Suppressor macrophage treated with lipopolysaccharide for 4 hours (primary cell): Measurements from ENCODE around the gene CYP11A1.
A peak's percentile ranks its signal among the peaks of the same experiment; 100 is the strongest.

Experiments
- DNase-seq: peaks from one replicate; pipeline ENCODE4 v3.0.0-alpha.2; 2020

The CYP11A1 gene

GRCh38 chr15:74367296-74367854 is at the start of gene CYP11A1:
CYP11A1 (minus strand) TSS chr15:74367646; CDS start chr15:74367585, 61 bp downstream.
- no peak for DNase-seq

GRCh38 chr15:74417225-74417624 is 49.8 kb upstream of the CYP11A1 start:
- no peak for DNase-seq

DNA sequence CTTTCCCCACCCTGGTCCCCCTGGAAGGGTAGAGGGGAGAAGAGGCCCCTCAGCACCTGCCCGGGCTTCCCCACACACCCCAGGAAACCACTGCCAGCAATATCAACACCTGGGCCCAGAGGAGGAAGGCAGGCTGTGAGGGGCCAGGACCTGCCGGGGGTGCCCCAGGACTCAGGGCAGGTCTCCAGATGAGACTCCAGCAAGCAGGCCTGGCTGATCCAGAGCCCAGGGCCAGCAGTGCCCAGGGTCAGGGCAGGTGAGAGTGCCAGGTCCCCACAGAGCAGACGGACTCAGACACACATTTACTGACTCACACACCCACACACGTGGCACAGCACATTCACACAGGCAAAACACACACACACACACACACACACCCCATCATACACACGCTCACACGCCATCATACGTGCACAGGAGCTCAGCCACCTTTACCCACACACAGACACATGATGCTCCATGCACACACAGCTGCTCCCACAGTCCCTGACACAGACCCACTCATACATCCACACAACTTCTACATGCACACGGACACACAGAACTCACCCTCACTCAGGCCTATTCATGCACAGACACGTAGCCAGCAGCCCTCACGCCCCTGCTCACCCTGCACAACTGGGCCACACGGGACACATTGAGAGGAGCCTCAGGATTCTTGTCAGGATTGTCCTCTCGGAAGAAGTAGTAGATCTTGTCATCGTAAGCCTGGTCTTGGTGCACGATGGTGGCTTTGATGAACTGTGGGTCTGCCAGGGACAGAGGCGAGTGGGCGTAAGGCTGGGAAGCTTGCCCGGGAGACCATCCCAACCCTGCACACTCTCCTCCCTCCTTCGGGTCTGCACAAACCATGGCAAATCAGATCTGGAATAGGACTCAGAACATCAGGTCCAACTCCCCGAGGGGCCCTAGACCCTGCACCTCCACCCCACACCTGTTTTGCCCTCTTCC is 48.8 kb upstream of the CYP11A1 start:
- no peak for DNase-seq

- no peak for DNase-seq
These were observed 47.3 kb upstream of the CYP11A1 start for GRCh38 chr15:74414603-74415338.

DNA sequence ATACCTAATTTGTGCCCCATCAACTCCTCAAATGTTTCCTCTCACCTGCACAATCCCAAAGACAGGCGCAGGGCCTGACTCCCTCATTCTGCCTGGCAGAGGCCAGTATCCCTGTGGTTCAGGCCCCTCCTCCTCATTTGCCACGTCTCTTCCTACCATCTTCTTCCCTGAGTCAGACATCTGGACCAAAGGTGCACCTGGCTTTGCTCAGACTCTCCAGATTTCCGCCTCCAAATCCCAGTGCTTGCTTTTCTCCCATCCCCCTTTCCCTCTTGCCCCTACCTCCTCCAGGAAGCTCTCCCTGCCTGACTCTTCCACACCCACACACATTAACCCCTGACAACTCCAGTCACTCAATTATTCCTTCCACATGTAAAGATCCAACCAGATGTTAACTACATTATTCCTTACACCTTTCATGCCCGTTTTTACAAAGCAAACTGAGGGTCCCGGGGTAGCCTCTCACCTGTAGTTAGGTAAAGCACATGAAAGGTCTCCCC is 46.7 kb upstream of the CYP11A1 start:
- DNase-seq: no peak

GRCh38 chr15:74413350-74414080 is 46.1 kb upstream of the CYP11A1 start:
- no peak for DNase-seq

DNA sequence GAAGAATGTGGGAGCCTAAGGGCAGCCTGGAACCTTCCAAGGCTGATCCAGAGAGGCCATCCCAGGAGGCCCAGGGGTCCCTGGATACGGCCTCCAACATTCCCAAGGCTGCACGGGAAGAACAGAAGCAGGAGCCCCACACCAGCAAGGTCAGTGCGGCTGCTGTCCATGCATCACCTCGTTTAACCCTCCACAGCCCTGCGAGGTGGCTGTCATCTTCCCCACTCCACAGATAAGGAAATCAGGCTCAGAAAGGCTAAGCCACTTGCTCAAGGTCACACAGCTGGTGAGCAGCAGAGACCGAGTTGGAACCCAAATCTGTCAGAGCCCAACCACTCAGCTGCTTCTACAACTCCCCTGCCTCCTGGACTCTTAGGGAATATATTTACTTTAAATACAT is 44.7 kb upstream of the CYP11A1 start:
- no peak for DNase-seq

DNA sequence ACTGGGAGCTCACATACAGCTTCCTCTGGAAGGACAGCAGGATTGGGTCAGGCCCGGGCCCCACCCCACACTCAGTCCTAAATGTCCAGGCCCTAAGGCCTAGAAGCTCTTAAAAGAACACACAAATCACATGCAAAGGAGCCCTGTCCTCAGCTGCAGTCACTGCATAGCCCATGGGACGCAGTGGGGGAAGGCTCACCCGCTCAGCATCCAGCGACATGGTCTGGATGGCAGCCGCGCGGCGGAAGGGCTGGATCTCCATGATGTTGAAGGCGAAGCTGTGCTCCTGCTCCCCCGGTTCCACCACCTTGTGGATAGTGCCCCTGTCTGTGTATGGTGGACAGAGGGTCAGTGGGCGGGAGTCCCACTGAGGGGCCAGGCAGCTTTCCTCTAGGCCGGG is 44.2 kb upstream of the CYP11A1 start:
- DNase-seq: no peak

GRCh38 chr15:74410502-74410901 is 43.1 kb upstream of the CYP11A1 start:
- no peak for DNase-seq

DNA sequence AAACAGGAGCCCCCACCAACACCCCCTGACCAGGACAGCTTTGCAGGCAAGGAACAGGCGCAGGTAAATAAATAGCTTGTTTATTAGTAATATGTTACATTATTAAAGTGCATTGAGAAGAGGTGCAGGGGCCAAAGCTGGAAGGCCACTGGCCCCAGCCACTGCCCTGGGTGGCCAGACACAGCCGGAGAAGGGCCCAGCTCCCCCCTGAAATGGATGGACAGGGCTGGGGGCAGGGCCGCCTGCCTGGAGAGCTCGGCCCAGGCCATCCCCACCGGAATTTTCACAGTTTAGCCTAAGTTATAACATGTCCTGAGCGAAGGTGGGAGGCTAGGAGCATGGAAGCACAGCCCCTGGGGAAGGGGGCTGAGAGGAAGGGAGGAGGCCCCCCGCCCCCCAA is 41.8 kb upstream of the CYP11A1 start:
- DNase-seq: no peak

- DNase-seq: no peak
These were observed 41.4 kb upstream of the CYP11A1 start for GRCh38 chr15:74408815-74409214.

DNA sequence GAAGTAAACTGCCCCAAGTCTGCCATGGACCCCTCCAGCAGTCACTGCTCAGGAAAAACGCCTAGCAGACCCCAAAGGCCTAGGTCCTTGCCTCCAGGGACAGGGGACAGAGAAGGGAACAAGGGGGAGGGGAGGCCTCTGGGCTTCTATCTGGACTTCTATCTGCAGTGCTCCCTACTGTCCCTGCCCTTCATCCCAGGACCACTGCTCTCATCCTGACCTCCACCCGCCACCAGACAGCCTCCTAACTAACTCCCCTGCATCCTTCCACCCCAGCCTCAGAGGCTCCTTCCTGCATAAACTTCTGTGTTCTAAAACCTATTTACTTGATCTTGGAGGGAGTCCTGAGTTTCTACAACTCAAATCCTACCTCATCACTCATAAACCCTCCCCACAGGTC is 40.9 kb upstream of the CYP11A1 start:
- DNase-seq: no peak

GRCh38 chr15:74406992-74407705 is 39.7 kb upstream of the CYP11A1 start:
- no peak for DNase-seq

DNA sequence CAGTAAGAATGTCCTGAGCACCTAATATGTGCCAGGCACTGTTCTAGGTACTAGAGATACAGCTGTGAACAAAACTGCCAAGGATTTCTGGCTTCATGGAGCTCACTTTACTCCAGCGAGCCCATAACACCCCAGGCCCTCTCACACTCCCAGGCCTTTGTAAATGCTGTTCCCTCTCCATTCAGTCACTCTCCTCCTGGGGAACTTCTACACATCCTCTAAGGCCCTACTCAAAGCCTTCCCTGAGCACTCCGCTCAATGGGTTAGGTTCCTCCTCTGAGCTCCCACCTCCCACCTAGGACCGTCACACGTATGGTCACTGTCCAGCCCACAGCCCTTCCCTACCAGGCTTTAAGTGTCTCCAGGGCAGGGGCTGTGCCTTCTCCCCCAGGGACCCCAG is 39.1 kb upstream of the CYP11A1 start:
- no peak for DNase-seq

GRCh38 chr15:74405823-74406222 is 38.4 kb upstream of the CYP11A1 start:
- no peak for DNase-seq

DNA sequence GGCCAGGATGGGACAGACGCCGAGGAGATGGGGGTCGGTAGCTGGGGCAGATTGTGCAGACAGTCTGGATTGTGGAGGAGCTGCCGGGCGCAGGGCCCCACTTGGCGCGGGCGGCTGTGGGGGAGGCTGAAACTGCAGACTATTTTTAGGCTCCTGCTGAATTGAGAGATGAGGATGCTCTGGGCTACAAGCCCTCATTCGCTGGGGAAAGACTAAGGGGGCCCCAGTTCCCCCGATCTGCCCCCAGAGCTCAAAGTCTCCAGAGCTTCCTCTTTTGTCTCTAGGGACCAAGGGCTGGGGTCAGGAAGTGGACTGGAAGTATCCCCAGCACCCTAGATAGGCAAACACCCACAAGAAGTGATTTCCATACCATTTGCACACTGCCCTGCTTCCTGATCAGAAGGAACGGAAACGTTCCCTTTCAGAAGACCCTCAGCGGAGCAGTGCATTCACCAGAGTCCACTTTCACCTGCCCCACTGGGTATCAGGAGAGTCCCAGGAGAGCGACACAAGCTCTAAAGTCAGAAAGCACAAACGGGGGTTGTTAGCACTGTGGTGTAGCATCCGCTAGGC is 36.6 kb upstream of the CYP11A1 start:
- no peak for DNase-seq

DNA sequence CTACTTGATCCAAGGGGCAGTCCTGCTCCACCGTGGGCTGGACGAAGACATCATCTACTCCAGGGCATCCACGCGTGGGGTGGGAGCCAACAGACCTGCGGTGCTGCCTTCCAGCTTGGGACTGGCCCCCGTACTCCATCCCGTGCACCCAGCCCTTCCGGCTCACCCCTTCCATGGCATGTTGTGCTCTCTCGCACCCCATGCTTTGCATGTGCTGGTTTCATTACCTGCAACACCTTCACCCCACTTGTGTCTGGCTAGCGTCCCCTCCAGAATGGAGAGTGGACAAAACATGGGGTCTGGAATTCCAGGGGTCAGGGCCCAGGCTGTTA is 36.1 kb upstream of the CYP11A1 start:
- DNase-seq: no peak

DNA sequence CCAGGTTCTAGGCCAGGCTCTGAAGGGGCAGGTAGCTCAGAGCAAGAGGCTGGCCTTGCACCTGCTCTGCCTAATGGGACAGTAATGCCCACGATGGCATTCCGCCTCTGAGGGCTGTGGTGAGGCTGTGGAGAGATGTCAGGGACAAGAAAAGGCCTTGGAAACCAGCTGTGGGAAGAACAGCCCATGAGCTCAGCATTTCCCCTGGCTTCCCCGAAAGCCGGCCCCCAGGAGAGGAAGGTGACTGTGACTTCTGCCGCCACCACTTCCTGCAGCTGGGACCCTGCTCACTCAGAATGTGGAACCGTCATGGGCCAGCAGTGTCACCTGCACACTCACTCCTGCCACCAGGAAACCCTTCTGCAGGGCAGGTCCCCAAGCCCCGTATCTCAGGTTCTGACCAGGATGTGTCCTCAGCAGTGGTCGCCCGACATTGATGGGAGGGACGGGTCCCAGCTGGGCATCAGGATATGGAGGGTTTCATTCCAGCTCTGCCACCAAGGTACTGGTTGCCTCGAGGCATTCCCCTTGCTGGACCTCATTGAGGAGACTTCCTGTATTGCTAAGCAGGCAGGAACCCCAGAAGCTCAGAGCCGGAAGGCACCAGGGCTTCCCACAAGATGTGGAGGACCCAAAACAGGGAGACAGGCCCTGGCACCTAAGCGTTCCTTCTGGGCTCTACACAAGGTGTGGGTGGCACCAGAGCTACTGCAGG is 35.6 kb upstream of the CYP11A1 start:
- DNase-seq: peak; percentile 51

GRCh38 chr15:74402337-74402841 is 34.9 kb upstream of the CYP11A1 start:
- no peak for DNase-seq

DNA sequence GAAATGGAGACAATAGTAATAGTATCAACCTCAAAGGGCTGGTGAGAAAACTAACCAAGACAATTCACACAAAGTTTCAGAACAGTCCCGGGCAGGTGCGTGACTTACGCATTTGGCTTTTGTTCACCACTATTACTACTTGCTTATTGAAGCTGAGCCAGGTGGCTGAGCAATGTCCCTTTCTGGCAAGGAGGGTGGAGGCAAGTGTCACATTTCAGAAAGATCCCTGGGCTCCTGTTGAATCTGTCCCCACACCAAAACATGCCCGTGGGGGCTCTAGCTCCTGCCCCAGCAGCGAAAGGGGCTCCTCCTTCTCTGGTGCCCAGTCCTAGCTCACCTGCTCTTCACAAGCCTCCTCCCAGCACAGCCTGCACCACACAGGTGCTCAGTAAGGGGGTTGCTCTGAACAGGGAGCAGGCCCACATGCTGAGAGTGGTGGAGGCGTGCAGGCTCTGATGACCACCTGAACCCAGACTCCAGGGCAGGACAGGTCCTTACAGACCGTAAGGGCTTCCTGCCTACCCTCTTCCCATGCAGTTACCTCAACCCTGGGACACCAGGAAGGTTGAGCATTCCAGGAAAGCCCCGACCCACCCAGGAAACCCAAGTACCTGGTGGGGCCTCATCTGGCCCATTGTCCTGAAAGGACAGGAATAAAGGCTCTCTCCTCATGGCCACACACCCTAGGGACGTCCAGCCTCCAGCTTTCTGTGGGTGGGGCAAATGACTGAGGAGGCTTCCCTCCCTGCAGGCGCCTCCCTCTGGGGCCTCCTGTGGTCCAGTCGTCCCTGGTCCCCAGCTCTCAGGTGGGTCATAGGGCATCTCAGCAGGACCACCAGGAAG is 33.7 kb upstream of the CYP11A1 start:
- DNase-seq: no peak
